ENCODE data around the gene IL4I1.

IL4I1 gene

DNA sequence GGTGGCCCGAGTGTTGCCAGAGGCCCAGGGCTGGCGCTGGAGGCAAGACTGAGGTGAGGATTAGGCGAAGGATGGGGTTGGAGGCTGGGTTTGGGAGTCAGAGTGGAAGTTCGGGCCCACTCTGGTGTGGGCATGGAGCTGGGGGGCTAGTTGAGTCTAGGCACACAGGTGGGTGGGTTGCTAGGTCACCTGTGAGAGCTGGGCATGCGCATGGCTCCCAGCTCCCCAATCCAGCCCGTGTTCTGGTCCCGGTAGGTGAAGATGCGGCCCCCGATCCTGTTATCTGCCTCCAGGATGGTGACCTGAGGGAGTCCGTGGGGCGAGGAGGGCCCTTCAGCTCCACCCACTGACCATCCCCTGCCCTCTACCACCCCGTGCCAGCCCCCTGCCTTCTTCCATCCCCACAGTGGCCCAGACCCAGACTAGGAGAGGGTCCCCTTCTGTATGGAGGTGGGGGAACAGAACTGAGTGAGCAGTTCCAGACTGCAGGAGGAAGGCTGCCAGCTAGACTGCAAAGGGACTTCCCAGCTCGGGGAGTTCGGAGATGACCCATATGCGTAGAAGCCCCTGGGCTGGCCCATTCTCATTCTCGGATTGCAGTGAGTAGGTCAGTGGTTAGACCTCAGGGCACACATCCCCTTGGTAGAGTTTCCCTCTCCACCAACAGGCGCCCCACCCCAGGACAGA lies 1.7 kb downstream of the IL4I1 start:
- DNase-seq = no peak

DNA sequence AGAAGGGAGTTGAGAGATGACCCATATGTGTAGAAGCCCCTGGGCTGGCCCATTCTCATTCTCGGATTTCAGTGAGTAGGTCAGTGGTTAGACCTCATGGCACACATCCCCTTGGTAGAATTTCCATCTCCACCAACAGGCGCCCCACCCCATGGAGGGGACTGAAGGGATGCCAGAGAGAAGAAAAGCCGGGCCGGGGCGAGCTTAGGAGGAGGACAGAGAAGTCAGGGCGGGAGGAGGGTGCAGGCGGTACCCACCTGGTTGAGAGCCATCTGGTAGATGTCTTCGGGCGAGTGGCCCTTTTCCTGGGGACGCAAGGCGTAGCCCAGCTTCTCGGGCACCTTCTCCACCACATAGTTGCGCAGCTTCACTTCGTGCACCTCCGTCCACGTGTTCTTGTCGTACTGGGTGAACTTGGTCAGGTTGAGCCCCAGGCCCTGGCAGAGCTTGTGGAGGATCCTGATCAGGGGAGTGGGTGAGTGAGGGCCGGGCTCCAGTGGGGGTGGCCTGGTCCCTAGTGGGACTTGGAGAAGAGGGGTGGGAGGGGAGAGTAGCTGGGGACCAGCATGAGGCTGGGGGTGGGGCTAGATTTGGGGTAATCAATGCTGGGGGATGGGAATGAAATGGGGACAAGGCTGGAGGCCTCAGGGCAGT lies 2.5 kb downstream of the IL4I1 start:
- no peak for DNase-seq

DNA sequence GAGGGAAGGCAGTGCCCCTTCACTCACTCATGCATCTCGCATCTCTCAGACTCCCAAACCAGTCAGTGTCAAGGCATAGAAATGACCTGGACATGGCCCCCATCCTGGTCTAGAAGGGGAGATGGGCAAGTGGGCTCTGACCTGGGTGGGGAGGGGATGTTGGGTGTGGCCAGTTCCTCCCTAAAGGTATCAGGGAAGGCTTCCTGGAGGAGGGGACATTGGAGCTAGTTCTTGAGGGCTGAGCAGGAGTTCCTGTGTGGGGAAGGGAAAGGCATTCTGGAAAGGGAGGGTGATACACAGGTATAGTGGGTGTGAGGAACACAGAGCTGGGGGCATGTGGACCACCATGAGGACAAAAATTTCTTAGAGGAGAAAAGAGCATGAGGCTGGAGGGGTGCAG lies 4.0 kb downstream of the IL4I1 start:
- DNase-seq = no peak

DNA sequence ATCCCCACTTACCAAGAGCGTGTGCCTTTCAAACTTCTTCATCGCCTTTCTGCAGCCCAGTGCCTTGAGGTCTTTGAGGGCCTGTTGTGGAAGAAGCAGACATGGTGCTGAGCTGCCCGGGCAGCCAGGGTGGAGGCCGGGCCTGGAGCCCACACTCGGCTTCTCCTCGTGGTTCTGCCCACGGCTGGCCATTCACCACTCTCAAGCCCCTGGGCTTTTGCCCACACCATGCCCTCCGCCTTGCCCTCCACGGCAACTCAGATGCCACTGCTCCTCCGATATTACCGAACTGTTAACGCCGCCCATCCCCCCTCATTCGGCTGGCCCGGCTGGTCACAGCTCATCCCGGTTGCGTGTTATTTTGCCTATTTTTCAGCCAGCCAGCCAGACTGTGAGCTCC lies 5.3 kb downstream of the IL4I1 start:
- no peak for DNase-seq

DNA sequence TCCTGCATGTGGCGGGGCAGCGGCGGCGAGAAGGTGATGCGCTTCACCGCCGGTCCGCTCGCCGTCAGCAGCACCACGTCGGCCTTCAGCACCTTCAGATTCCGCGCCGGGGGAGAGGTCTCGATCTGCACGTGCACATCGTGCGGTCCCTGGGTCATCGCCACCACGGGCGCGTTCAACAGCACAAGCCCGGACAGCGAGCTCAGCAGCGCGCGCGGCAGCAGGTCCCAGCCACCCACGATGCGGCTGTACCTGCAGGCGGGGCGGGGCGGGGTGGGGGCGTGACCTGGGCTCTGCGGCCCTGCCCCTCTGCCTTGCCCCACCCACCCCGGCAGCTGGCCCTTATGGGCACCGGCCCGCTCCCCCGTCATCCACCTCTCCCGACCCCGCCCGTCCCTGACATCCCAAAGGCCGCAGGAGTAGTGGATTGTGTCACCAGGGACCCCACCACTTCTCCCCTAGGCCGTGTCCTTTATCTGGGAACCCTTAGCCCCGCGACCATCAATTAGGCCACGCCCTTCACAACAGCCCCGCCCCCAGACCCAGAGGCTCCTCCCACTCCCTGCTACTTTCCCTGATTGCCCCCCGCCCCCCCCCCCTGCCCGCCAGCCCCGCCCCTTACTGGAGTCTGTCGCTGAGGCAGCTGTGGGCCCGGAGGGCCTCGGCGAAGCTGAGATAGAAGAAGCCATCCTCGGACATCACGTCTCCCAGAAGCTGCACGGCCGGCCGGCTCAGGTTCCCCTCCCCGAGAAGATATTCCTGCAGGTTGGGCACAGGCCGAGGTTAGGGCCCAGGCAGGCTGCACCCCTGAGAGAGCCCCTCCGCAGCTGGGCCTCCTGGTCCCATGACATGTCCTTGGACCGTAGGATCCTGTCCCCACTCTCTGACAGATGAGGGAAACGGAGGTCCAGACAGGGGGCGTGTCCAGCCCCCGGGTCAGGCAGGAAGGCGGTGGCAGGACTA lies 6.1 kb downstream of the IL4I1 start:
- DNase-seq = no peak

DNA sequence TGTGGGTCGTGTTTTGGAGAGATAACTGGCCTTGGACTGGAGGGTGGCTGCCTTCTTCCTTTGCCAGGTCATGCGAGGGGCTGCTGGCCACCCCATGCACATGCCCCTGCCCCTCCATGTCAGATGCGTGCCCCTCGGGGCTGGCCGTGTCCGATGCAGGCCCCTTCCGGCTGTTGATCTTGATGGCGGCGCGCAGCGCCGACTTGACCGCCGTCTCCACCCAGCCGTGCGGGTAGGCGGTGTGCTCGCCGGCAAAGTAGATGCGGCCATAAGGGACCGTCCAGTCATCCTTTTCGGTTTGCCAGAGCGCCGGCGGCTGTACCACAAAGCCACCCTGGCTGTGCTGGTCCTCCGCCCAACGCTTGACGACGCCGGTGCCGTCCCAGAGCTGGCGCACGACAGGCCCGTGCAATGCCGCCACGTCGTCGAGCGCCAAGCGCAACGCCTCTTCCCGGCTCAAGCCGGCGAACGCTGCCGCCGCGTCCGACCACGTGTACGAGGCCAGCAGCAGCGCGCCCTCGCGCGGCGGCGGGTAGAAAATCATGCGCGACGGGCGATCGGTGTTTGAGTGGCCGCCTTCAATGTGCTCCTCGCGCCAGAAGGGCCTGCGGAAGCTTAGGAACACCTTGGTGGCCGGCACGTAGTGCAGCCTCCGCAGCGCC lies 6.9 kb downstream of the IL4I1 start:
- no peak for DNase-seq

DNA sequence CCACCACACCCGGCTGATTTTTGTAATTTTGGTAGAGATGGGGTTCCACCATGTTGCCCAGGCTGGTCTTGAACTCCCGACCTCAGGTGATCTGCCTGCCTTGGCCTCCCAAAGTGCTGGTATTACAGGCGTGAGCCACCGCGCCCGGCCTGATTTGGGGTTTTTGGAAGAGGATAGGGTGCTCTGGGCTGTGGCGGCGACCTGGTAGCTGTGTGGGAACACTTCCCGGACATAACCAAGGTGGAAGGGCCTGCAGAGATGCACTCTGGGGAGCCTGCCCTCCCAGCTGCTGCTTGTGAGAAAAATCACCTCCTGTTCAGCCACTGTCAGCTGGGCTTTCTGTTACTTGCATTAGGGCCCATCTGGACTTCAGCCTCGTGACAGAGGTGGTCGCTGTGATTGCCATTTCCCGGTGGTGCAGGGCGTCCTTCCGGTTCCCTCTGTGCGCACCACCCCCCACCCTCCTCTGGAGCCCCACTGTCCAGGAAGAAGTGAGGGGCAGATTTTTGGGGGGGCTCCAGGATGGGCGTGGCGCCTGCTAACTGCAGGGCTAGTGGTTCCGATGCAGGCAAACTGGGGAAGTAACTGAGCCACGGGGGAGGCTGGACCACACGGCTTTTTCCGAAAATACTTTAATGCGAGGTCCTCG lies 7.5 kb downstream of the IL4I1 start:
- no peak for DNase-seq

DNA sequence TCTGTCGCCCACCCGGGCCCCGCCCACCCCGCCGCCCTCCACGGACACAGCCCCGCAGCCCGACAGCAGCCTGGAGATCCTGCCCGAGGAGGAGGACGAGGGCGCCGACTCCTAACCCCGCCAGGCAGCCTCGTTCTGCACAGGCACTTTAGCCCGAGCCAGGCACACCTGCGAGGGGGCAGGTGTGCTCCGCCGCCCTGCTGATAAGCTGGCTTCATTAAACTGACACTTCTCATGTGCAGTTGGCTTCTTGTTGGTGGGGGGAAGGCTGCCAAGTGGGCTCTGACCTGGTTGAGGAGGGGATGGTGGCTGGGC lies 8.2 kb downstream of the IL4I1 start:
- DNase-seq = no peak

DNA sequence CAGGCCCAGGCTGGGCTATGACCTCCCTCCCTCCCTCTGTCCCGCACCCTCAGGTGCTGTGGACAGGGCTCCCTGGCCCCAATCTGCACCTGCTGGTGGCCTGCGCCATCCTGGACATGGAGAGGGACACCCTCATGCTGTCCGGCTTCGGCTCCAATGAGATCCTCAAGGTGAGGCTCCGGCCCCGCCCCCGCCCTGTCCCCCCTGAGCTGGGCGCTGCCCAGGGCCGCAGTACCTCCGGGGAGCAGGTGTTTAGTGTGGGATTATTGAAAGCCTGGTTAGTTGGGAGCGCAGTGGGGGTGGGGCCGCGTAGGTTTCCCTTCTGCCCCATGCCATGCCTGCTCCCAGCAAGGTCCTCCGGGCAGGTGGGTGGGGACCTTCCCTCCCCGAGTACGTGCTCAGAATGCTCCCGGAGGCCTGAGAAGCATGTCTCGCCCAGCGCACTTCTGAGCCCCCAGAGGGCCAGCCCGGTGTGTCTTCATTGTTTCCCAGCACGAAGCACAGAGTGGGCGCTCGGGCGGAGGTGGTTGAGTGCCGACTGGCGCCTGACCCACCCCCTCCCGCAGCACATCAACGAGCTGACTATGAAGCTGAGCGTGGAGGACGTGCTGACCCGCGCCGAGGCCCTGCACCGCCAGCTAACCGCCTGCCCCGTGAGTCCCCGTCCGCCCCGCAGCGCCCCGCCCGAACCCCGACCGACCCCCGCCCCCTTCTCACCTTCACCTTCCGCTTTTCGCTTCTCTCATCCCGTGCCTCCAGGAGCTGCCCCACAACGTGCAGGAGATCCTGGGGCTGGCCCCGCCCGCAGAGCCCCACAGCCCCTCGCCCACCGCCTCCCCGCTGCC lies 8.8 kb downstream of the IL4I1 start:
- no peak for DNase-seq

DNA sequence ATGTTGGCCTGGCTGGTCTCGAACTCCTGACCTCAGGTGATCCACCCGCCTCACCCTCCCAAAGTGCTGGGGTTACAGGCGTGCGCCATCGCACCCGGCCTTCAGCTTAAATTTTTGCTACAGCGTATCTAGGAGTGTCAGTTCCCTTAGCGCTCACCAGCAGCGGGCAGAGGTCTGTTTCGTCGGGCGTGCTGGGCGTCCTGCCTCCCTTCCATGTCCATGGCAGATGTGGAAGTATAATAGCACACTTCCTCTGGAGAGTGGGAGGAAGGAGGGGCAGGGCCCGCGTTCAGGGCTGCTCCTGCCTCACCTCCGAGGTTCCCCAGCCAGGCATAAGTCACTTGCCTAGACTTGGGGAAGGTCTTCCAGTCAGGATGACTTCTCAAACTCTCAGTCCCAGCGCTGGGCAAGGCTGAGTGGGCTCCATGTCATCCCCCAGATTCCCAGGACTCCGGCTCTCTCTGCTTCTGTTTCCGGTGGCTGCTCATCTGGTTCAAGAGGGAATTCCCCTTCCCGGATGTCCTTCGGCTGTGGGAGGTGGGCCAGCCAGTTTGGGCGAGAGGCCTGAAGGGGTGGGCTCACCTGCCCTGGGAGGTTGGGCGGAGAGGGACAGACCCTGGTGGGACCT lies 9.5 kb downstream of the IL4I1 start:
- no peak for DNase-seq

DNA sequence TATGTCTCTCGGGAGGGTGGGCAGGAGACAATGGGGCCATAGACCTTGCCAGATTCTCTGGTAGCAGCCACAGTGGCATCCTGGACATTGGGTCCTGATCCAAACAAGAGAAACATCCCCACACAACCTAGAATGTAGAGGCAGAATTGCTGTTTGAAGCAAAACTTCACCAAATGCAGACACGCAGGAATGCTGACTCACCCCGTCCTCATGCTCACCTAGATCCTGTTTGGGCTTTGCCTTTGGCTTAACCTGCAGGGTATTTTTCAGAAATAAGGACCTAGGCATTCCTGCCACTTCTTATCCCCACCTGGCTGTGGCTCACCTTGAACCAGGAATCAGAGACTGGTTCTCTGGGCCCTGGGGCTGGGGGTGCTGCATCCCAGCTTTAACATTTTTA lies 11.9 kb downstream of the IL4I1 start:
- no peak for DNase-seq

DNA sequence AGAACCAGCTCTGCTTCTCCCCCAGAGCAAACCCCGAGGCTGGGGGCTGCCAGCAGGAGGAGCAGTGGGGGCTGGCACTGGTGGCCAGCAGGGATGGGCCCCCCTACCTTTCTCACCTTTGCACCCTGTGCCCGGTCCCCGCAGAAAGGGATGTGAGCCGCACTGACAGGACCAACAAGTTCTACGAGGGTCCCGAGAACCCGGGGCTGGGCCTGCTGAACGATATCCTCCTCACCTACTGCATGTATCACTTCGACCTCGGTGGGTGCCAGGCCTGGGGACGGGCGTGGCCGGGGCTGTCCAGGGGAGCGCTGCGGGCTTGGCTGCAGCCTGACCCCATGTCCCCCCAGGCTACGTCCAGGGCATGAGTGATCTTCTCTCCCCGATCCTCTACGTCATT lies 12.6 kb downstream of the IL4I1 start:
- DNase-seq = no peak

DNA sequence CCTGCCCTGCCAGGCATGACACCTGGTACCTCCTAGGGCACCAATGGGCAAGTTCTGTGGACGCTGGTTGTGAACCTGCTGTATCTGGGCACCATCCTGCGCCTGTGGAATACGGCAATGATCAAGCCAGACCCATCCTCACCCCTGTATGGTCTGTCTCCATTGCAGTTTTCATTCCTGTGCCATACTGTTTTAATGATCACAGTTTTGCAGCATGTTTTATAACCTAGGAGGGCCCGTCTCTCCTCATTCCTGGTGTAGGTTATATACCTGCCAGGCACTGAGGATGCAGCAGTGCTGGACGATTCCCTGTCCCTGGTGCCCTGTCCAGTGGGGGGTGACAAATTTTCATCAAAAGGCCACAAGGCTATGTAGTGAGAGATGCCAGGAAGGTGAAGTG lies 13.6 kb downstream of the IL4I1 start:
- no peak for DNase-seq

DNA sequence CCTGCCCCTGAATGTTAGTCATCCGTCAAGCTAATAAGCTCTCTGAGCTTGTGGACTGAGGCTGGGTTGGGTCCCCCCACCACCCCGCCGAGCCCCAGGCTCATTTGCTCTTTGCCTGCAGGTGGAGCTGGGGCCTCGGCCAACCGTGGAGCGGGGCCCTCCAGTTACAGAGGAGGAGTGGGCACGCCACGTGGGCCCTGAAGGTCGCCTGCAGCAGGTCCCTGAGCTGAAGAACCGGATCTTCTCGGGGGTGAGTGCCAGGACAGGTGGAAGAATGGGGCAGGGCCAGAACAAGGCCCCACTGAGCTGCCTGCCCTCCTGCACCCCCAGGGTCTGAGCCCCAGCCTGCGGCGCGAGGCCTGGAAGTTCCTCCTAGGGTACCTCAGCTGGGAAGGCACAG lies 14.0 kb downstream of the IL4I1 start:
- DNase-seq = no peak

DNA sequence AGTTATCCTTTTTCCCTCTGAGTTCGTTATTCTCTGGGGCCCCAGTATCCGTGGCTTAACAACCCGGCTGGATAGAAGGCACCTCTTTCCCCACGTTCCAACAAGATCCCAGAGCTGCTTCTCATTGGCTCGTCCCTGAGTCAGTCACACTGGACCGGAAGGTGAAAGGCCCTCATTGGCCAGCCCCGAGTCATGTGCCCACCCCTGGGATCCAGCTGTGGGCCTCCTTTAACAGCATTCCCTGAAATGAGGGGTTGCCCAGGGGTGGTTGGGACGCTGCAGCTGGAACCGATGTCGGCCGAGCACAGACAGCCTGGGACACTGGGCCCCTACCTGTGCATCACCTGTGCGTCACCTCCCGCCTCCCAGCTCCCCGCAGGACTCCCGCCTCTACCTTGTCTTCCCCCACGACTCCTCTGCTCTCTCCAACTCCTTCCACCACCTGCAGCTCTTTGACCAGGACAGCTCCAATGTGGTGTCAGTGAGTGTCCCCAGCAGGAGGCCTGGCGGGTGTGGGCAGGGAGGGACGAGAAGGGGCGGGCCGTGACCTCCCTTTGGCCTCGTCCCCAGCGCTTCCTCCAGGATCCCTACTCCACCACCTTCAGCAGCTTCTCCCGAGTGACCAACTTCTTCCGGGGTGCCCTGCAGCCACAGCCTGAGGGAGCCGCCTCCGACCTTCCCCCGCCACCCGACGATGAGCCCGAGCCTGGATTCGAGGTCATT lies 14.9 kb downstream of the IL4I1 start:
- DNase-seq = no peak

DNA sequence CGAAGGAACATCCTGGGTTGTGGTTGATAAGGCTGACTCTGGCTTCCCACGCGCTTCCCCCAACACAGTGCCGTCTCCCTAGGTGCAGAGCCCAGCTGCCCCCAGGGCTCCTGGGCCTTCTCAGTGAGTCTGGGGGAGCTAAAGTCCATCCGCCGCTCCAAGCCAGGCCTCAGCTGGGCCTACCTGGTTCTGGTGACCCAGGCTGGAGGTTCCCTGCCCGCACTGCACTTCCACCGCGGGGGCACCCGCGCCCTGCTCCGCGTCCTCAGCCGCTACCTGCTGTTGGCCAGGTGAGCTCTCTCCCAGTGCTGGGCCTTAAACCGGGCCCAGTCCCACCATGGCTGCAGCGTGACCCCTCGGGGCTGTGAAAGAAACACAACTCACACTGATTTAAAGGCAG lies 15.5 kb downstream of the IL4I1 start:
- no peak for DNase-seq

DNA sequence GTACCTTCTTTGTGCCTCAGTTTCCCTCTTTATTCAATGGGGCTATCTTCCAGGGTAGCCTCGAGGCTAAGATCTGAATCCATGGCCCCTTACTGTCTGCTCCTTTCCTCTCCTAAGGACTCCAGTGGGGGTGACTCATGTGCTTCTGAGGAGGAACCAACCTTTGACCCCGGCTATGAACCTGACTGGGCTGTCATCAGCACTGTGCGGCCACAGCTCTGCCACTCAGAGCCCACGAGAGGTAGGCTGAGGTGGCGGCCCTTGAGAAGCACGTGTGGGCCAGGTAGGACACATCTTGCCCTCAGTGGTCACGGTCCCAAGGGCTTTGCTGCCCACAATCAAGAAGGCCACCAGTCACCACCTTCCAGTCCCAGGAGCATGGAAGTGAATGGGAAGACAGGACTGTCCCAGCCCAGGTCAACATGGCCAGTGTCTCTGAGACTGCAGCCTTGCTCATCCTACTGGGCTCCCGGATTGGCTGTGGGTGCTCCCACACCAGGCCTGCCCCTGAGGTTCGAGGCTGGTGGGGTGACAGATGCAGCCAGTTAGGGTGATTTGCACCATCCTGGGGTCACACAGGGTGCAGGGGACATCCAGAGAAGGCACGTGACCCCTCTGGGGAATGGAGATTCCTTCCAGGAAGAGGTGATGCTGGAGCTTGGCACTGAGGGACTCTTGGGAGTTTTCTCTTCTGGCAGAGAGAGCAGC lies 16.4 kb downstream of the IL4I1 start:
- no peak for DNase-seq

DNA sequence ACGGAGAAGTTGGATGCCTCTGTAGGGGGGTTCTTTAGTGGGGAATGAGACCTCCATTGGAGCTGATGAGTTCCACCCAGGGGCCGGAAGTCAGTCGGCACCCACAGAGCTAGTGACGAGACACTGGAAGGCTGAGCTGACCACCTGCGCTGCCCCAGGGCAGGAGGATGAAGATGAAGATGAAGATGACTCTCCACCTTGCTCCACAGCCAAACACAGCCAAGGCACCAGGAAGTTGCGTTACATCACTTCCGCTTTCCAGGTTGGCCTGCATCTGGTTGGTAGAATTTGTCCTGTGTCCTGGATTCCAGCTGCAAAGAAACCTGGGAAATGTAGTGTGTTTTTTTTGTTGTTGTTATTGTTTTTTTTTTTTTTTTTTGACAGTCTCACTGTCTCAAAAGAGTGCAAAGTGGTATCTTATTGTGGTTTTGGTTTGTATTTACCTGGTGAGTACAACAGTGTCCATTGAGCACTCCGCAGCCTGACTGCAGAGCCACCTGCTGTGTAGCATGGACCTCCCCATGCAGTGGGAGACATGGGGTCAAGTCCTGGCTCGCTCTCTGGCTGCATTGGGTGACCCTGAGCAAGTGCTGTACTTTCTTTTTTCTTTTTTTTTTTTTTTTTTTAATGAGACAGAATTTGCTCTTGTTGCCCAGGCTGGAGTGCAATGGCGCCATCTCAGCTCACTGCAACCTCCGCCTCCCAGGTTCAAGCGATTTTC lies 17.3 kb downstream of the IL4I1 start:
- no peak for DNase-seq

DNA sequence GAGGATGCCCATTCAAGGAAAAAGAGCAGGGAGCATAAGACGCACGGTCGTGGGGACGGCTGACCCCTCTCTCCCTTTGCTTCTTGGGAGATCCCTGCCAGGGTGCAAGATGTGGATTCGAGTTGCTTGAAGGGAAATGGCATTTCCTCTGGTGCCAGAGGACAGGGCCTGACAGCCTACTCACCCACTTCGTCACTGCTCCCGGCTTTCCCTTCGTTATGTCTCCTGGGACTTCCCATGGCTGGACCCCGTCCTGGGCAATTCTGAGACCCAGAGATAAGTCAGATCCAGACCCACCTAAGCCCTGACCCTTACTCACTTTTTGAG lies 18.0 kb downstream of the IL4I1 start:
- DNase-seq = no peak
